Non-pigmented ciliary epithelial cell (primary cell): ENCODE results near the gene COL23A1.
"Not testable (repeated sequence)": the region's sequence is repeated elsewhere in the genome, so short reads cannot be mapped to it uniquely, and the experiment has no call there.

Experiments used
- DNase-seq: peaks from one replicate; pipeline ENCODE4 v3.0.0-alpha.2; 2010; ENCODE audit warnings: low read depth

COL23A1 gene

DNA sequence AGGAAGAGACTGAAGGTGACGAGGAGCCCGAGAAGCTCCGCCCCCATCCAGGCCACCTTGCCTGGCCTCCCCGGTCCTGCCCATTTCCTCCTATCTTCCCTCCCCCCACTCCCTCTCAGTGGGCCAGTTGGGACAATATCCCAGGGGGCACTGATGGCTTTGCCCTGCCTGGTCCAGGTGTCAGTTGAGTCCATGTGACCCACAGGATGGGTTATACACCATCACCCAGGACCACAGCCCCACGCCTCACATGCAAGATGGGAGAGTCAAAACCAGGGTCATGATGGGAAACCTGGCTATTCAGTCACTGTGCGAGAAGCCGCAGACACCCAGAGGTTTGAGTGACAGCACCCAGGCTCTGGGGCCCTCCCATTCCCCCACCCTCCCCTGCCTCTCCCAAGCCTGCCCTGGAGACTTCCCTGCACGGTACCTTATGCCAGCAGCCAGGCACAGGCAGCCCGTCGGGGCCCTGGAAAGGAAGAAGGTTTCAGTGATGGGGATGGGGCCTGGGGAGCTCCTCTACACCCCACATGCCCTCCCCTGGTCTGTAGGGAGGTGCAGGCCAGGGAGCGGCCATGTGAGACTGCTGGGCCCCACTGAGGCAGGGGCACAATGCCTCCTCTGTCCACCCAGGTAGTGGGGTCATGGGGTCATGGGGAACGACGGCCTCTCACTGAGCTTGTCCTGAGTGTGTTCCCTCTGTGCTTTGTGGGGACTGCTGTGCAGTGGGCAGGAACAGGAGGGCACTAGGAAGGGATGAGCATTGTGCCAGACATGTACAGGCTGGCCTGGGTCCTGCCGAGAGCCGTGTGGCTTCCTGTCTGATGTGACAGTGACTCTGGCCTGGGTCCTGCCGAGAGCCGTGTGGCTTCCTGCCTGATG, 351.2 kb downstream of the COL23A1 start:
- no peak for DNase-seq

DNA sequence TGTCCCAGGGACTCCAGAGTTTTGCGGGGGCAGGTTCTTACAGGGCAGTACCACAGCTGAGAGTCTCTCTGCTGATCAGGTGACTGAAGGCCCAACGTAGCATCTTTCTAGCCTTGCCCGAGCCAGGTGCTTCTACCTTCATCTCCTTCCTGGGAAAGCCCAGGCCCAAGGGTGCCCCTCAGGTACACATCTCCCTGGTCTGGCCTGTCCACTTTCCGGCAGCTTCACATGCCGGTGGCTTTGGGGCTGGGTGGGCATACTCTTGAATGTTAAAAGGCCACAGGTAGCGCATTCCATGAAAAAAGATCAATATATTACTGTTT, 351.9 kb downstream of the COL23A1 start:
- no peak for DNase-seq

DNA sequence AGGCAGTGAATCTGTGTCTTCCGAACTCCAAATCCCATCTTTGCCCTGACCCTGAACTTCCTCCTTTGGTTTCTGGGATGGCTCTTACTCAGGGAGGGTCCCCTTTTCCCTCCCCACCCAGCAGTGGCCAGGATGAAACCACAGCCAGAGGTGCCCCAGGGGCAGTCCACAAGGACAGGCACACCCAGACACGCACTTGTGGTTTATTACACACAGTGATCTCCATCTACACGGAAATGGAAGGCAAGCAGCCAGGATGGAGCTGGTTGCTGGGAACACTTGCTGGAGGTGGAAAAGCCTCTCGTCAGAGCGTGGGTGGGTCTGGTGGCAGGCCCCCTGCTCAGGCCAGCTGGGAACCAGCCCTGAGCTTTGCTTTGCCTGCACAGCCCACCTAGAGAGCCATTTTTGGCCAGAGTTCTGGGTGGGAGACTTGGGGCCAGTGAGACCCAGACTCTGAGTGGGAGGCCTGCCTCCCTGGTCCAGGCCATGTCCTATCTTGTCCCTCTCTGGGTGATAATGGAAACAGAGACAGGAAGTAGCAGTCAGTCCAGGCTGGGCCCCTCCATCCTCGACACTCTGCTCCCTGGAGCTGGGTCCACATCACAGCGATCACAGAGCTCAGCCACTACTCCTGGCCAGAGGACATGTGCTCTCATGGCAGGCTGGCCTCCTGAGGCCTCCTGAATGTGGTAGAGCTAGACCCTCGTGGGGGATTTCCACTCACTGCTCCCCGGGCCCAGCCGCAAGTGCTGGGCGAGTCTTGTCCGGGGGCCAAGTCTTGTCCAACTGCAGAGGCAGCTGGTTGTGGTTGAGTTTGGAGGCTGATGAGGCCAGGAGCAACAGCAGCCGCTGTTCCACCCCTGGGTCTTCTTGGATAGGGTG, 352.5 kb downstream of the COL23A1 start:
- DNase-seq = no peak

DNA sequence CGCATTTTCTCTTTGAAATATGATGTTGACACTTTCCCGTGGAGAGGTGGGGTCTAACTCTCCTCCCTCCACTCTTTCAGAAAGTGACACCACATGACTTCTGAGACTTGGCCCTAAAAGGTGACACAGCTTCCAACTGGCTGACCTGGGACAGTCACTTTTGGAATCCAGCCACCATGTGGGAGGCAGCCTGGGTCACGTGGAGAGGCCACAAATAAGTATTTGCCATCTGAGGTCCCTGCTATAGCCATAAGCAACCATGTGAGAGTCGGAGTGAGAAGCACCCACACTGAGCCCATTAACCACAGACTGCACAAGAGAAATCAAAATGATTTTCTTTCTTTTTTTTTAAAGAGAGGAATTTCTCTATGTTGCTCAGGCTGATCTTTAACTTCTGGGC, 353.5 kb downstream of the COL23A1 start:
- DNase-seq = no peak

DNA sequence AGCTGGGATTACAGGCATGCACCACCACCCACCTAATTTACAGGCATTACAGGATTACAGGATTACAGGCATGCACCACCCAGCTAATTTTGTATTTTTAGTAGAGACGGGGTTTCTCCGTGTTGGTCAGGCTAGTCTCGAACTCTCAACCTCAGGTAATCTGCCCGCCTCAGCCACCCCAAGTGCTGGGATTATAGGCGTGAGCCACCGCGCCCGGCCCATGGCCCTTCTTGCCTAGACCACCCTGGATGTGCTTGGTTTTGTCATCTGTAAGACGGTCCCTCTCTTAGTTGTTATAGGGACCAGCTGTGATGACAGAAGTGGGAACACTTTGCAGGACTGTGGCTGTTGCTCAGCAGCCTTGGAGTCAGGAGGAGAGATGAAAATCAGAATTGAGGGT, 354.1 kb downstream of the COL23A1 start:
- DNase-seq = no peak

DNA sequence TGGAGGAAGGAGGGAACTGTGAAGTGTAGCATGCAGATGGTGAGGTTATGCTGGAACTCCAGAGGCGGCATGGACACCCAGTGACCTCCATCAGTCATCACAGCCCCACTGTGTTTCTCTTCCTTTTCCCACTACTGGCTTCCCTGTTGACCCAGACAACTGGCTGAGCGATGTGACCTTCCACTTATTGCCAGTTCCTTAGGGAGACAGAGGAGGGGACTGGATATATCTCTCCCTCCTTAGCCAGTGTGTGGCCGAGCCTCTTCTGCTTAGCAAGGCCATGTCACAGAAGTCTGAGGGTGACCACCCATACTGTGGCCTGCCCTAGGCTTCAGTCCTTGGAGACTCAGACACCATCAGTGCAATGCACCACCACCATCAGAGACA, 354.6 kb downstream of the COL23A1 start:
- DNase-seq = no peak

DNA sequence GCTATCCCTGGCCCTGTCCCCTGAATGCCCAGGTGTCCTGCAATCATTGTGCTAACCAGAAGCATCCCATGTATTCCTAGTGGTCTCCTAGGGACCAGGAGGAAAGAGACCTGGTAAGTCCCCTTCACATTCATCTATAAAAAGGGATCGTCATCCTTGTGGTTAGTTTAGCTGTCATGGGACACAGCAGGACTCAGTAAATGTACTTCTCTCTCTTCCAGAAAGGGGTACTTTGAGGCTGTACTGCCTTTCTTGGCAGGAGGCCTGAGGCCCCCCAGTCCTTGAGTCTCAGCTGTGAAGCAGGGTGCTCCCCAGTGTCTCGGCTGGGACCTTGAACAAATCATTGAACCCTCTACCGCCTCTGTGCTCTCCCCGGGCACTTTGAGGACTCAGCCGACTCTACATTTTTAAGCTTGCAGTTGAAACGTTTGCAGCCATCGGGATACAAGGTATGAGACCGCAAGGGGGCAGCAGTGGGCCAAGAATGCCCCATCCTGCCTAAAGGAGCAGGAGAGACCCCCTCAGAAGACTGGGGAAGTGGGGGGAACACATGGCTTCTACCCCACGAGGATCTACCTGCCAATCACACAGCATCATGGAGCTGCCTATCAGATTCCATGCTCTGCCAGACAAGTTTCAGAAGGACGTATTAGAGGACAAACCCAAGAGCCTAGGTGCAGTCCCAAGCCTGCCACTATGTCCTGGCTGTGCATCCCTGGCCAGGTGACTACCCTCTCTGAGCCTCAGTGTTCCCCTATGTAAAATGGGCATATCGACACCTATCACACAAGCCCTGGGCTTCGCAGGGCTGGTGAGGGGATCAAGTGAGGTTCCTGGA, 355.2 kb downstream of the COL23A1 start:
- DNase-seq = no peak

DNA sequence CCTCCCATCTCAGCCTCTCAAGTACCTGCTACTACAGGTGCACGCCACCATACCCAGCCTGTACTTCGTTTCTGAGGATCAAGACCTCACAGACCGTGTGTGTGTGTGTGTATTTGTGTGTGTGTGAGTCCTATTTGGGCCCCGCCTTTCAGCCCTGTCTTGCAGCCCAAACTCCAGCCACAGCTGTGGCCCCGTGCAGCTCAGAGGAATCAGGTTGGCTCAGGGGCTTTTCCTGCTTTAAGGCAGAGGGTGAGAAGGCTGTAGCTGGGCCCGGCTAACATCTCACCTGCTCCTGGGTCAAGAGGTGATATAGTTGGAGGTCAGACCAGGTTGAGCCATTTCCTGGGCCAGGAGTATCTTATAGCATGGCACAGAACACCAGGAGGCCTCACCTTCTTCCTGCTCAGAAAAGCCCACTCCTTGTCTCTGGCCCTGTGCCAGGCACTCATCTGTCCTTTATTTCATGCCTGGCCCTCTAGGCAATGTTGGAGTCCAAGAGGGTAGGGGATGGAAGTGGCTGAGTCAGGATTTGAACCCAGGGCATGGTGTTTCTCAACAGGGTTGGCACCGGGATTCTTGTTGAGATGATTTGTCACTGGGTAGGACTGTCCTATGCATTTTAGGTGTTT, 356.0 kb downstream of the COL23A1 start:
- no peak for DNase-seq

DNA sequence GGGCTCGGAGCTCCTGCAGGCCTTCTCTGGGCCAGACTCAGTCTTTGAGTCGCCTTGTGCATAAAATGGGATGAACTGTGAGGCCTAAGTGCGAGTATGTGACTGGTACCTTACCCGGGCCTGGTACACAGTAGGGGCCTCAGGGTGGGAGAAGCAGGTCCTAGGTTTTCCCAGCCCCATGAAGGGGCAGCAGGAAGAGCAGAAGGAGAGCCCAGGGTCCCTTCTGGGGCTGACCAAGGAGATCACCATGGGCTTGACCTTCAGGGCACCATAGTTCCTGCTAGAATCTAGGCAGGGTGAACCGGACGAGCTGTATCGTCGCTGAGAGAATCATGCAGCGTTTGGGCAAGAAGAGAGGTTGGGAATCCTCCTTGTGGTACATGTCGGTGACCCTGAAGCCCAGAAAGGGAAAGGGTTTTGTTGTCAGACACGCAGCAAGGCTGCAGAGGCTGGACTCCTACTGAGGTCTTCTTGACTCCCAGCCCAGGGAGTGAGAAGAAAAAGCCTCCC, 357.2 kb downstream of the COL23A1 start:
- DNase-seq = no peak

DNA sequence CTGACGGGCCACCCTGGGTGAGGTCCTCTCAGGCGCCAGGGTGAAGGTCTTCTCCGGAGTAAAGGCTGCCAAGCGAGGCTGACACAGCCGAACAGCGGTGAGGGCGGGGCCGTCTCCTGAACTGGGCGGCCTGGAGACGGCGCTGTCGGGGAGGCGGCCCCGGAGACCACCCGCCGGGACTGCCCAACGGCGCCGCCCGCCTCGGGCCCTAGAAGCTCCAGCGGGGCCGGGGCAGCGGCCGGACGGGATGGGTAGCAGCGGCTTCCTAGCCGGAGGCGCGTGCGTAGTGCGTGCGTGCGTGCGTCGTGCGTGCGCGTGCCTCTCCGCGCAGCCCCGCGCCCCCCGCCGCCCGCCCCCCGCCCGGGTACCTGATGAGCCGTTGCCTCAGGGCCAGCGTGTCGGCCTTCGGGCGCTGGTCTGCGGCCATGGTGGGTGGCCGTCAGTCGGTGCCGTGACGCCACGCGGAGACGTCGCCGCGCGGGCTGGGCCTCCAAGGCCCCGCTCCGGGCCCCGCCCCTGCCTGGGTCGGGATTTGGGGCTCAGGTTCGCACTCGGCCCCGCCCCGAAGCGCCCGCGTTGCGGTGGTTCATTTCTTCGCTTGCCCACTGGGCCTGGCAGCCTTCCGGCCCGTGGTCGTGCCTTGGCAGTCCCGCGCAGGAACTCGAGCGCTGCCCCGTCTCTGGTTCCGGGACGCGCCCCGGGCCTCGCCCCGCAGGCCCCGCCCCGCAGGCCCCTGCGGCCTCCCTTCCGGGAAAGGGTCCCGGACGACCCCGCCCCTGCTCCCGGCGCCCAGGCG, 357.9 kb downstream of the COL23A1 start, which contains the start of gene PHYKPL:
PHYKPL (minus strand) TSS at position 679 of the 796 bp plus-strand sequence; CDS start at position 427, 252 bp downstream.
- DNase-seq = no peak

DNA sequence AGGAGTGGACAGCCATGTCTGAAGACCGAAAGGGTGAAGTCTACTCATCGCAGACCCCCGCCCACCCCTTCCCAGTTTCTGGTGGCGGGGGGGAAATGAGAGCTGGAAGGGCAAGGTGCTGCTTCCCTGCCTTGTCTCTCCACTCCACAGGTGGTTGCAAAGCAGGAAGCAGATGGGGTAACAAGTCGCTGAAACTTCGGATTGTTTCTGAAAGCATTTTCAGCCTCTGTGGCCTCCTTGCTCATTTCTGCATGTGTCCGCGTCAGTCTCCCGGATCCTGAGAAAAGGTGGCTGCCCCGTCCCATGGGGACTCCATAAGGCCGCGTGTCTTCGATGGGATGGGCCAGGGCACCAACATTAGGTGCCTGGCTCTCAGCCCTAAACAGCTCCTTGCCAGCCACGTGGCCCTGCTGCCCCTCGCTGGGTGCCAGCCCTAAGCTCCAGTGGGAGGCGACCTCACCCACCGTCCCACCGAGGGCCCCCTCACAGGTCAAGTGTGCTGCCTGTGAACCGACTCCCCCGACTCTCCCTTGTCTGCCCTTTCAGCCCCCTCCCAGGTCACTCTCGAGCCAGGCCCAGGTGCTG, 358.6 kb downstream of the COL23A1 start:
- DNase-seq = no peak

DNA sequence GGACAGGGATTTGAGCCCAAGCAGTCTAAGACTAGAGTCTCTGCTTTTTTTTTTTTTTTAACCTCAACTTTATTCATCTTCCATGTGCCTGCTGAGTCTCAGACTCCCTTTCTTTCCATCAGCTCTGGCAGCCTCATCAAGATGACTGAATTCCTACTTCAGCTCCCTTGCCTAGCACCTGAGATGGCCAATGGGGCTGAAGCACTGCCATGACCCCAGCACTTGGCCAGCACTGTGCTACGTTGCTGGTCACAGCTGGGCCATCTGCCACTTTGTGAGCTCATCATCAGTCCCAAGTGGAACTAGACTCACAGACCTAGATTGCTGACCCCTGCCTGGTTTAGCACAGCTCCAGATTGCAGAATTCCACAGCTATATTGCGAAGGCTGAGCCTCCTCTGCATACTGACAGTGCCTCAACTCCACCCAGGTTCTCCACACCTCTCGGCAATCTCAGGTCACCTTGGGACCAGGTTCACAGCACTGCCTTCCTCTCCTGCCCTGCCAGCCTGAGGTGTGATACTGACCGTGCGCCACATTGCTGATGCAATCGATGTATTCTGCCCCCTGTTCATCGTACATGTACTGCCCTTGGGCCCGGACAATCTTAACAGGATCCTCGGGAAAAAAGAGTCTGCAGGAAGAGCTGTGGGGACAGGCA, 359.2 kb downstream of the COL23A1 start:
- DNase-seq = no peak

DNA sequence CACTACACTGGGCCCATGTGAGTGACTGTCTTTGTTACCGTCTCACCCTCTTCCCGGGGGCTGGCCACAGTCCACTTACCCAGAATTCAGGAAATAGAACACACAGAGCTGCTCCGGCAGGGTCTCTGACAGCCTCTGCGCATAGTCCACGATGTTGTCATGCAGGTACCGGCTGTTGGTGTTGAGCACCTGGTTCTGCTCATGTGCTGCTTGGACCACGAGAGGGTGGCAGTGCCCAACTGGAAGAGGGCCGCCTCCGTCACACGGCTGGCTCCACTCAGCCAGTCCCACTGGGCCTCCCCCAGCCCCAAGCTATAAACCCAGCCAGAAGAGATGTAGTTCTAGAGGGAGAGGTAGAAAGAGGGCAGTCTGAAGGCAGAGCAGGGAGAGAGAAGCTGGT, 360.3 kb downstream of the COL23A1 start:
- no peak for DNase-seq

DNA sequence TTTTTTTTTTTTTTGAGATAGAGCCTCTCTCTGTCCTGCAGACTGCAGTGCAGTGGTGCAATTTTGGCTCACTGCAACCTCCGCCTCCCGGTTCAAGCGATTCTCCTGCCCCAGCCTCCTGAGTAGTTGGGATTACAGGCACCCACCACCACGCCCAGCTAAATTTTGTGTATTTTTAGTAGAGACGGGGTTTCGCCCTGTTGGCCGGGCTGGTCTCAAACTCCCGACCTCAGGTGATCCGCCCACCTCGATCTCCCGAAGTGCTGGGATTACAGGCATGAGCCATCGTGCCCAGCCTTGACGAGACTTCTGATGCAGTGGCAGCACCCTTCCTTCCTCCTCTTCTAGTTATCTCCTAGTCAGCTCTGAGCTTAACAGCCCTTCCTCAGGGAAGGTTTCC, 361.1 kb downstream of the COL23A1 start:
- not testable (repeated sequence) for DNase-seq

DNA sequence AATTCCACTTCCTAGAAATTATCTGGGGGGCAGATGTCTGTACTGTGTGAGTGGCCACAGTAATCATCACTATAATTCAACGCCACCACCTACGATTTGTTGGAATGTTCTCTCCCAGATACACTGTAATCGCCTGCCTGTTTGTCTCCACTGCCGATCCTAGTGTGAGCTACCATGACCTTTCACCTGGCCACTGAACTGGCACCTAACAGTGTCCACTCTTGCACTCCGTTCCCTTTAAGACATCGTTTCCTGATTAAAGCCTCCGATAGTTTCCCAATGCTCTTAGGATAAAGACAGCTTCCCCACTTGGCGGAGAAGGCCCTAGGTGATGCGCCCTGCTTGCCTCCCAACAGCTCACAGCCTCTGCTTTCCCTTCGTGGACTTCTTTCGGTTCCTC, 361.6 kb downstream of the COL23A1 start:
- DNase-seq = no peak

DNA sequence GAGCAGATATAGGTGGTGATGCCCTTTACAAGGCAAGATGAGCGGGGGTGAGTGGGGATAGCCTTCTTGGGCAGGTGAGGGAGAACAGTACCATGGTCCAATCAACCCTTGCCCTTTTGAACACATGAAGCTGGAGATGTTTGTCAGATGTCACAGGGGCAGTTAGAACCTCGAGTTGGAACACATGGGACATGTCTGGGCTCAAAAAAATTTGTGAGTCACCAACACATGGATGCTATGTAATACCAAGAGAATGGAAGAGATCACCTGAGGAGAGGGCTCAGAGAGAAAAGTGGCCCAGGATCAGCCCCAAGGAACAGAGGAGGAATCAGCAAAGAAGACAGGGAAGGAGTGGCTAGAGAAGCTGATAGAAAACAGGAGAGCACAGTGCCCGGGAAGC, 362.3 kb downstream of the COL23A1 start:
- no peak for DNase-seq

DNA sequence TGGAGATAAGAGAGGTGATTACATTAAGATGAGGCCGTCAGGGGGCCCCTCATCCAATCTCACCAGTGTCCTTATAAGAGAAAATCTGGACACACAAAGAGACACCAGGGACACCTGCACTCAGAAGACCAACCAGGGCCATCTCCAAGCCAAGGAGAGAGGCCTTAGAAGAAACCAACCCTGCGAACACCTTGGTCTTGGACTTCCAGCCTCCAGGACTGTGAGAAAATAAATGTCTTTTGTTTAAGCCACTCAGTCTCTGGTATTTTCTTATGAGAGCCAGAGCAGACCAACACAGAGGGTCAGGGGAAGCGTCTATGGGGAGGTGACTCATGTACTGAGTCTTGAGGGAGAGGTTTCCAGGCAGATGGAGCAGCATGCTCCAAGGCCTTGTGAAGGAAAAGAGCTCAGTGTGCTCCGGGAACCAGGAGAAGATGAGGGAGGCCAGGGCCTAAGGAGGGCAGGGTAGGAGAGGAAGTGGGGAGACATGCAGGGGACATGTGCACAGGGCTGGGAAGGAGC, 363.0 kb downstream of the COL23A1 start:
- DNase-seq = peak; percentile 67

DNA sequence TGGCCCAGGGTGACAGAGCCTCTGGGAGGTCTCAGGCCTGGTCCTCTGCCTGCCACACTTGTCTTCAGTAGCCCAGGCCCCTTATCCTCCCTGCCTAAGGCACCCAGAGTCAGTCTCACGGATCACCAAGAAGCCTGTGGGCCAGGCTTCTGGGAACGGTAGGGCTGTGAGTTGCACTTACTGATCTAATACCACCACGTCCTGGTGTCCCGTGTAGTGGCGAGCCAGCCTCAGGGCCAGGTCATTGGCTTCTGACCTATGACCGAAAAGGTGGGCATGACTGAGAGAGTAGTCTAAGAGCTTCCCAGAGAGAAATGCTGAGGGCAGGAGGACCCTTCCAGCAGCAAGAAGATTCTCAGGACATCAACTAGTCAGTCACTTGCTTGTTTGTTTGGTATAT, 365.0 kb downstream of the COL23A1 start:
- no peak for DNase-seq

DNA sequence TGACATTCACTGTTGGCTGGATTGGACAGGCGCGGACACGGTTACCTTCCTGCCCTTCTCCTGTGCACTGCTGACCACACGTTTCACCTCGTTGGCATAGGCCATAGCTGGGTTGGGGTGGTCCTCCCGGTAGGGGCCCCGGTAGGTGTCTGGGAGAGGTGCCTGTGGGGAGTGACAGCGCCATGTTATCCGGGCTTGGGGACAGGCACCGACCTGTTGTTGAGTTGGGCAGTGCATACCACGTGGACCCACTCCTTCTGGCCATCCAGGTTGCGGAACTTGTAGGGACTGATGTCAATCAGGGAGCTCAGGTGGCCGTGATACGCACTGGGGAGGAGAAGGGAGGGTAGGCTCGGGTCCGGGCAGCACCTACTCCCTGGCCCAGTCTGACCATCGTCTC, 365.8 kb downstream of the COL23A1 start:
- DNase-seq = no peak
